Fibroblast of lung (primary cell): ENCODE results near the gene TLNRD1.
A peak's percentile ranks its signal among the peaks of the same experiment; 100 is the strongest.

Experiments used
- CTCF ChIP-seq, 2 donors: IDR thresholded peaks in 1 of 2; conservative IDR thresholded peaks in 1 of 2; 1 replicate in 1 of 2; 2 replicates in 1 of 2; pipeline ENCODE4 v1.5.1; 2011 to 2012; ENCODE audit warnings: low read length in 2 of 2, control low read depth in 1 of 2, inconsistent platforms in 1 of 2, low read depth in 1 of 2, mild to moderate bottlenecking in 1 of 2
- EZH2 ChIP-seq: IDR thresholded peaks from 2 replicates; pipeline ENCODE4 v1.5.1; 2012; ENCODE audit warnings: low read length, control low read depth, mild to moderate bottlenecking; ENCODE audit errors: missing control alignments

- TF ChIP-seq CTCF (conservative IDR thresholded peaks at IDR 0.05 in 1 of 2, IDR thresholded peaks at IDR 0.05 in 1 of 2; ENCODE audit: low read depth in 1 of 2, low read length in 2 of 2) (peak; percentile 68 to 72), EZH2 (no peak)
Observed at GRCh38 chr15:80970018-80970657, 30.6 kb upstream of the TLNRD1 start.
